22Rv1 (cell line): Measurements from ENCODE around the gene UNC13C.

ENCODE experiments used
- H3K27ac ChIP-seq: fragments of 450-650 bp; 2 replicates; pipeline ENCODE4 v1.5.1; 2017
- ZFX ChIP-seq: fragments of 450-650 bp; IDR thresholded peaks from 2 replicates; pipeline ENCODE4 v1.6.1; 2017; ENCODE audit warnings: antibody characterized with exemption, borderline replicate concordance
- TF ChIP-seq, protein P1 (sequence below): fragments of 450-650 bp; IDR thresholded peaks from 2 replicates; pipeline ENCODE4 v1.5.1; 2017; ENCODE audit warnings: mild to moderate bottlenecking

UNC13C gene

GRCh38 chr15:54280726-54281125 lies 302.5 kb downstream of the UNC13C start:
- TF ChIP-seq, protein P1, sequence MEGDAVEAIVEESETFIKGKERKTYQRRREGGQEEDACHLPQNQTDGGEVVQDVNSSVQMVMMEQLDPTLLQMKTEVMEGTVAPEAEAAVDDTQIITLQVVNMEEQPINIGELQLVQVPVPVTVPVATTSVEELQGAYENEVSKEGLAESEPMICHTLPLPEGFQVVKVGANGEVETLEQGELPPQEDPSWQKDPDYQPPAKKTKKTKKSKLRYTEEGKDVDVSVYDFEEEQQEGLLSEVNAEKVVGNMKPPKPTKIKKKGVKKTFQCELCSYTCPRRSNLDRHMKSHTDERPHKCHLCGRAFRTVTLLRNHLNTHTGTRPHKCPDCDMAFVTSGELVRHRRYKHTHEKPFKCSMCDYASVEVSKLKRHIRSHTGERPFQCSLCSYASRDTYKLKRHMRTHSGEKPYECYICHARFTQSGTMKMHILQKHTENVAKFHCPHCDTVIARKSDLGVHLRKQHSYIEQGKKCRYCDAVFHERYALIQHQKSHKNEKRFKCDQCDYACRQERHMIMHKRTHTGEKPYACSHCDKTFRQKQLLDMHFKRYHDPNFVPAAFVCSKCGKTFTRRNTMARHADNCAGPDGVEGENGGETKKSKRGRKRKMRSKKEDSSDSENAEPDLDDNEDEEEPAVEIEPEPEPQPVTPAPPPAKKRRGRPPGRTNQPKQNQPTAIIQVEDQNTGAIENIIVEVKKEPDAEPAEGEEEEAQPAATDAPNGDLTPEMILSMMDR: no peak
- no peak for TF ChIP-seq ZFX
- H3K27ac ChIP-seq: no peak overlapping the region

DNA sequence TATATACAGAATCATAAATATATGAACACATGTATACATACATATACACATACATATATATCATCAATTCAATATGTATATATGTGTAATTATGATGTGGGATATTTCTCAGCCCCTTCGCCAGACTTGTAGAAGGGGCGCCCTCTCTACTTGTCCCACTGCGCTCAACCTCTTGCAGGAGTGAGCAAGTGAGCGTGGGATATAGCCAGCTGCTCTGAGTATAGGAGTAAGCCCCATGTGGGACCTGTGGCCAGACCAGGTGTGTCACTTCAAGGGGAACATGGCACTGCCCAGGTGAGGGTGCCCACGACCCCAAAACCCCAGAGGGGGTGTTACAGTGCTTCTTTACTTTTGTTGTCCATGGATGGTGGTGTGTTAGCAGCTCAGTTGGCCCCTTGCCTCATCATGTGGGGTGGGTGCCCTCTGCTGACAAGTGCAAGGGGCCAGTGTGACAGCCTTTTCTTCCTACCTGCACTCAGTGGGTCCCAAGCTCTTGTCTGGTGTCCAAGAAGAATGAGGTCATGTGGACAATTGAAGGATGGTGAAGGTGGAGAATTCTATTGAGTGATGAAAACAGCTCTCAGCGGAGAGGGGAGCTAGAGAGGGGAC lies 304.1 kb downstream of the UNC13C start:
- TF ChIP-seq ZFX: no peak
- TF ChIP-seq, protein P1: no peak
- H3K27ac ChIP-seq: no peak overlapping the region

- H3K27ac ChIP-seq: no peak overlapping the region
- TF ChIP-seq, protein P1: no peak
- no peak for TF ChIP-seq ZFX
Measured at GRCh38 chr15:54288049-54288448, 309.8 kb downstream of the UNC13C start.

- TF ChIP-seq, protein P1: no peak
- TF ChIP-seq ZFX: no peak
Measured at GRCh38 chr15:54289590-54290136, 311.4 kb downstream of the UNC13C start.

GRCh38 chr15:54298396-54298795 lies 320.2 kb downstream of the UNC13C start:
- TF ChIP-seq ZFX: no peak
- TF ChIP-seq, protein P1: no peak
- no peak overlapping the region for H3K27ac ChIP-seq

More at GRCh38 chr15:54289590-54290136, 311.4 kb downstream of the UNC13C start:
- H3K27ac ChIP-seq: no peak overlapping the region

GRCh38 chr15:54304321-54304720 lies 326.1 kb downstream of the UNC13C start:
- no peak overlapping the region for H3K27ac ChIP-seq
- TF ChIP-seq ZFX: no peak
- TF ChIP-seq, protein P1: no peak

- H3K27ac ChIP-seq: no peak overlapping the region
- no peak for TF ChIP-seq ZFX
- TF ChIP-seq, protein P1: no peak
Measured at GRCh38 chr15:54305138-54305537, 326.9 kb downstream of the UNC13C start.
